Measurements from ENCODE around the gene KLHL24.
A peak's percentile ranks its signal among the peaks of the same experiment; 100 is the strongest.
"Not testable (repeated sequence)": the region's sequence is repeated elsewhere in the genome, so short reads cannot be mapped to it uniquely, and the experiment has no call there.

The KLHL24 gene

GRCh38 chr3:183618542-183618941, 16.9 kb upstream of the KLHL24 start:
- no peak overlapping the region for H3K4me3 ChIP-seq (ENCODE audit: low read length)
- peaks cover 10% of the 10 kb centered on the region; the same call in 1 of the 2 replicates for H3K27me3 ChIP-seq (ENCODE audit: insufficient read depth, low read length)
- no peaks in the 10 kb centered on the region for H3K36me3 ChIP-seq (ENCODE audit: insufficient read depth, low read depth, low read length)
- no peaks in the 10 kb centered on the region for H3K9me3 ChIP-seq (ENCODE audit: insufficient read depth, low read depth, low read length)
- H3K4me1 ChIP-seq (ENCODE audit: insufficient read depth, low read length): peaks cover 10% of the 10 kb centered on the region; the same call in 1 of the 2 replicates
- H3K9ac ChIP-seq (ENCODE audit: low read depth, low read length): no peak overlapping the region
- no peak overlapping the region for H3K27ac ChIP-seq (ENCODE audit: low read length)

GRCh38 chr3:183619010-183619409, 16.4 kb upstream of the KLHL24 start:
- Histone ChIP-seq H3K4me3 (ENCODE audit: low read length) (no peak overlapping the region), H3K27ac (ENCODE audit: low read length) (no peak overlapping the region)

GRCh38 chr3:183619624-183620251, 15.7 kb upstream of the KLHL24 start:
- Histone ChIP-seq H3K9me3 (ENCODE audit: insufficient read depth, low read depth, low read length) (no peaks in the 10 kb centered on the region), H3K9ac (ENCODE audit: low read depth, low read length) (no peak overlapping the region), H3K4me1 (ENCODE audit: insufficient read depth, low read length) (peaks cover 10% of the 10 kb centered on the region; the same call in 1 of the 2 replicates), H3K36me3 (ENCODE audit: insufficient read depth, low read depth, low read length) (no peaks in the 10 kb centered on the region), H3K27ac (ENCODE audit: low read length) (no peak overlapping the region), H3K4me3 (ENCODE audit: low read length) (no peak overlapping the region), H3K27me3 (ENCODE audit: insufficient read depth, low read length) (peaks cover 10% of the 10 kb centered on the region; the same call in 1 of the 2 replicates)

More at GRCh38 chr3:183619010-183619409, 16.4 kb upstream of the KLHL24 start:
- H3K9ac ChIP-seq (ENCODE audit: low read depth, low read length): no peak overlapping the region
- H3K27me3 ChIP-seq (ENCODE audit: insufficient read depth, low read length): peaks cover 10% of the 10 kb centered on the region; the same call in 1 of the 2 replicates
- H3K9me3 ChIP-seq (ENCODE audit: insufficient read depth, low read depth, low read length): no peaks in the 10 kb centered on the region
- H3K36me3 ChIP-seq (ENCODE audit: insufficient read depth, low read depth, low read length): no peaks in the 10 kb centered on the region
- H3K4me1 ChIP-seq (ENCODE audit: insufficient read depth, low read length): peaks cover 10% of the 10 kb centered on the region; the same call in 1 of the 2 replicates

GRCh38 chr3:183620252-183620628, 15.2 kb upstream of the KLHL24 start:
- Histone ChIP-seq H3K27ac (ENCODE audit: low read length) (no peak overlapping the region), H3K9ac (ENCODE audit: low read depth, low read length) (no peak overlapping the region), H3K9me3 (ENCODE audit: insufficient read depth, low read depth, low read length) (no peaks in the 10 kb centered on the region), H3K4me1 (ENCODE audit: insufficient read depth, low read length) (peaks cover 10% of the 10 kb centered on the region; the same call in 1 of the 2 replicates), H3K27me3 (ENCODE audit: insufficient read depth, low read length) (peaks cover 10% of the 10 kb centered on the region; the same call in 1 of the 2 replicates), H3K4me3 (ENCODE audit: low read length) (no peak overlapping the region), H3K36me3 (ENCODE audit: insufficient read depth, low read depth, low read length) (no peaks in the 10 kb centered on the region)

- not testable (repeated sequence) for H3K4me1 ChIP-seq (ENCODE audit: insufficient read depth, low read length); H3K27me3 ChIP-seq (ENCODE audit: insufficient read depth, low read length); H3K36me3 ChIP-seq (ENCODE audit: insufficient read depth, low read depth, low read length); H3K27ac ChIP-seq (ENCODE audit: low read length); H3K4me3 ChIP-seq (ENCODE audit: low read length); H3K9me3 ChIP-seq (ENCODE audit: insufficient read depth, low read depth, low read length); H3K9ac ChIP-seq (ENCODE audit: low read depth, low read length)
Measured at GRCh38 chr3:183622473-183622872, 12.9 kb upstream of the KLHL24 start.

GRCh38 chr3:183626877-183627594, 8.4 kb upstream of the KLHL24 start:
- H3K4me1 ChIP-seq (ENCODE audit: insufficient read depth, low read length): no peaks in the 10 kb centered on the region
- H3K9me3 ChIP-seq (ENCODE audit: insufficient read depth, low read depth, low read length): no peaks in the 10 kb centered on the region
- no peak overlapping the region for H3K4me3 ChIP-seq (ENCODE audit: low read length)
- H3K9ac ChIP-seq (ENCODE audit: low read depth, low read length): no peak overlapping the region
- no peaks in the 10 kb centered on the region for H3K36me3 ChIP-seq (ENCODE audit: insufficient read depth, low read depth, low read length)
- H3K27ac ChIP-seq (ENCODE audit: low read length): no peak overlapping the region
- no peaks in the 10 kb centered on the region for H3K27me3 ChIP-seq (ENCODE audit: insufficient read depth, low read length)

GRCh38 chr3:183629546-183630301, 5.7 kb upstream of the KLHL24 start:
- Histone ChIP-seq H3K27ac (ENCODE audit: low read length) (no peak overlapping the region), H3K36me3 (ENCODE audit: insufficient read depth, low read depth, low read length) (no peaks in the 10 kb centered on the region), H3K9ac (ENCODE audit: low read depth, low read length) (no peak overlapping the region), H3K4me3 (ENCODE audit: low read length) (no peak overlapping the region), H3K9me3 (ENCODE audit: insufficient read depth, low read depth, low read length) (no peaks in the 10 kb centered on the region), H3K4me1 (ENCODE audit: insufficient read depth, low read length) (no peaks in the 10 kb centered on the region), H3K27me3 (ENCODE audit: insufficient read depth, low read length) (peaks cover 3% of the 10 kb centered on the region; the same call in 1 of the 2 replicates)

GRCh38 chr3:183631715-183632114, 3.7 kb upstream of the KLHL24 start:
- Histone ChIP-seq H3K27ac (ENCODE audit: low read length) (no peak overlapping the region), H3K9me3 (ENCODE audit: insufficient read depth, low read depth, low read length) (no peaks in the 10 kb centered on the region), H3K36me3 (ENCODE audit: insufficient read depth, low read depth, low read length) (no peaks in the 10 kb centered on the region), H3K4me1 (ENCODE audit: insufficient read depth, low read length) (no peaks in the 10 kb centered on the region), H3K9ac (ENCODE audit: low read depth, low read length) (no peak overlapping the region), H3K4me3 (ENCODE audit: low read length) (no peak overlapping the region), H3K27me3 (ENCODE audit: insufficient read depth, low read length) (peaks cover 7% of the 10 kb centered on the region; the same call in 1 of the 2 replicates)

- H3K36me3 ChIP-seq (ENCODE audit: insufficient read depth, low read depth, low read length); H3K27ac ChIP-seq (ENCODE audit: low read length); H3K9ac ChIP-seq (ENCODE audit: low read depth, low read length); H3K27me3 ChIP-seq (ENCODE audit: insufficient read depth, low read length); H3K4me3 ChIP-seq (ENCODE audit: low read length); H3K9me3 ChIP-seq (ENCODE audit: insufficient read depth, low read depth, low read length); H3K4me1 ChIP-seq (ENCODE audit: insufficient read depth, low read length): not testable (repeated sequence)
Measured at GRCh38 chr3:183632725-183633124, 2.7 kb upstream of the KLHL24 start.

GRCh38 chr3:183634707-183635106, 716 bp upstream of the KLHL24 start:
- Histone ChIP-seq H3K27me3 (ENCODE audit: insufficient read depth, low read length) (peaks cover 7% of the 10 kb centered on the region; the same call in 1 of the 2 replicates), H3K9me3 (ENCODE audit: insufficient read depth, low read depth, low read length) (no peaks in the 10 kb centered on the region), H3K4me1 (ENCODE audit: insufficient read depth, low read length) (peaks cover 6% of the 10 kb centered on the region; the same call in 1 of the 2 replicates), H3K9ac (ENCODE audit: low read depth, low read length) (peak overlapping the region; percentile 93; the same call in 1 of the 2 replicates), H3K27ac (ENCODE audit: low read length) (no peak overlapping the region), H3K4me3 (ENCODE audit: low read length) (peak overlapping the region; percentile 95), H3K36me3 (ENCODE audit: insufficient read depth, low read depth, low read length) (no peaks in the 10 kb centered on the region)

GRCh38 chr3:183635107-183635430, 354 bp upstream of the KLHL24 start:
- Histone ChIP-seq H3K9me3 (ENCODE audit: insufficient read depth, low read depth, low read length) (no peaks in the 10 kb centered on the region), H3K36me3 (ENCODE audit: insufficient read depth, low read depth, low read length) (no peaks in the 10 kb centered on the region), H3K27ac (ENCODE audit: low read length) (no peak overlapping the region), H3K4me3 (ENCODE audit: low read length) (peak overlapping the region; percentile 95), H3K4me1 (ENCODE audit: insufficient read depth, low read length) (peaks cover 6% of the 10 kb centered on the region; the same call in 1 of the 2 replicates), H3K9ac (ENCODE audit: low read depth, low read length) (peak overlapping the region; percentile 93; the same call in 1 of the 2 replicates), H3K27me3 (ENCODE audit: insufficient read depth, low read length) (peaks cover 7% of the 10 kb centered on the region; the same call in 1 of the 2 replicates)

Data from iPS-20b (cell line).